HG02938 (cell line): ENCODE data around the gene SRSF3.

ENCODE experiments used
- ATAC-seq: cut with Tn5 transposase; IDR thresholded peaks from one replicate; pipeline ENCODE4 v1.9.1; 2021; ENCODE audit warnings: mild to moderate bottlenecking, moderate library complexity; ENCODE audit not compliant: unreplicated experiment

The SRSF3 gene

GRCh38 chr6:36622901-36623546 lies 28.9 kb downstream of the SRSF3 start:
- ATAC-seq: no peak

- no peak for ATAC-seq
Observed at GRCh38 chr6:36623547-36624459, 29.6 kb downstream of the SRSF3 start.

- ATAC-seq: no peak
Observed at GRCh38 chr6:36624461-36625157, 30.4 kb downstream of the SRSF3 start.

GRCh38 chr6:36625158-36625919 lies 31.2 kb downstream of the SRSF3 start:
- ATAC-seq: no peak

GRCh38 chr6:36626636-36627035 lies 32.5 kb downstream of the SRSF3 start:
- no peak for ATAC-seq

GRCh38 chr6:36627141-36627540 lies 33.0 kb downstream of the SRSF3 start:
- ATAC-seq: no peak

- ATAC-seq: no peak
Observed at GRCh38 chr6:36627801-36628246, 33.7 kb downstream of the SRSF3 start.

GRCh38 chr6:36629784-36630183 lies 35.6 kb downstream of the SRSF3 start:
- ATAC-seq: no peak

GRCh38 chr6:36631326-36632011 lies 37.3 kb downstream of the SRSF3 start:
- no peak for ATAC-seq

- no peak for ATAC-seq
Observed at GRCh38 chr6:36633370-36633769, 39.2 kb downstream of the SRSF3 start.

- no peak for ATAC-seq
Observed at GRCh38 chr6:36633915-36634314, 39.8 kb downstream of the SRSF3 start.

GRCh38 chr6:36634317-36635108 lies 40.4 kb downstream of the SRSF3 start:
- ATAC-seq: no peak

- ATAC-seq: no peak
Observed at GRCh38 chr6:36636283-36636682, 42.1 kb downstream of the SRSF3 start.

GRCh38 chr6:36636687-36637418 lies 42.7 kb downstream of the SRSF3 start:
- ATAC-seq: no peak

GRCh38 chr6:36638579-36638978 lies 44.4 kb downstream of the SRSF3 start:
- ATAC-seq: no peak

- ATAC-seq: no peak
Observed at GRCh38 chr6:36639171-36639808, 45.1 kb downstream of the SRSF3 start.

GRCh38 chr6:36641543-36641942 lies 47.4 kb downstream of the SRSF3 start:
- no peak for ATAC-seq
